ENCODE measurements around the gene U2AF1L4.

Gene U2AF1L4

DNA sequence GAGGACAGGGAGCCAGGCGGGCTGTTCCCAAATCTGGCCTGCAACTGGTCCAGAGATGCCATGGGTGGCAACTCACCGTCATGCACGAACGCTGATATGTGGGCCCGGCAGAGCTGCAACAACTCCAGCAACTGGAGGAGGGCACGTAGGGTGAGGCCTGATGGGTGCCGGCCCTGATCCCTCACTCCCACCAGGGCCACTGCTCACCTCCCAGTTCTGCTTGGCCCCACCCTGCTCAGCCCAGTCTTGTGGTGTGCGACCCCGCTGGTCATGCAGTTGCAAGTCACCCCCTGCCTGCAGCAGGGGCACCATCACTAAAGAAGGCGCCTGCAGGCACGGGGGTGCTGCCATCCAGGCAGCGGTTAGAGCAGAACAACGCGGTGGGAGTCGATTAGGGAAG is 47.1 kb upstream of the U2AF1L4 start:
- Histone ChIP-seq H3K36me3 (ENCODE audit: insufficient read depth, low read length) (no peaks in the 10 kb centered on the region), H3K27me3 (ENCODE audit: insufficient read depth, low read length, poor library complexity, severe bottlenecking) (no peaks in the 10 kb centered on the region), H3K4me2 (ENCODE audit: low read depth, low read length, poor library complexity, severe bottlenecking) (no peak overlapping the region), H3K4me3 (ENCODE audit: low read length, poor library complexity, severe bottlenecking) (no peak overlapping the region), H4K20me1 (ENCODE audit: insufficient read depth, low read length, poor library complexity, severe bottlenecking) (peaks cover 3% of the 10 kb centered on the region), H3K9me2 (replicated peaks; ENCODE audit: low read depth, low read length) (no peaks in the 10 kb centered on the region), H3F3A (ENCODE audit: low read depth) (no peaks in the 10 kb centered on the region), H3K9ac (ENCODE audit: low read depth, low read length, poor library complexity, severe bottlenecking) (no peak overlapping the region), H2AFZ (ENCODE audit: low read length) (no peak overlapping the region), H3K4me1 (ENCODE audit: insufficient read depth, low read length, poor library complexity, severe bottlenecking) (no peaks in the 10 kb centered on the region), H3K9me3 (ENCODE audit: insufficient read depth, low read depth, low read length) (no peaks in the 10 kb centered on the region), H3K79me2 (ENCODE audit: insufficient read depth, low read length) (no peaks in the 10 kb centered on the region)
- TF ChIP-seq EZH2phosphoT487 (IDR thresholded peaks at IDR 0.05; ENCODE audit: borderline replicate concordance) = no peak
- TF ChIP-seq, protein P1, sequence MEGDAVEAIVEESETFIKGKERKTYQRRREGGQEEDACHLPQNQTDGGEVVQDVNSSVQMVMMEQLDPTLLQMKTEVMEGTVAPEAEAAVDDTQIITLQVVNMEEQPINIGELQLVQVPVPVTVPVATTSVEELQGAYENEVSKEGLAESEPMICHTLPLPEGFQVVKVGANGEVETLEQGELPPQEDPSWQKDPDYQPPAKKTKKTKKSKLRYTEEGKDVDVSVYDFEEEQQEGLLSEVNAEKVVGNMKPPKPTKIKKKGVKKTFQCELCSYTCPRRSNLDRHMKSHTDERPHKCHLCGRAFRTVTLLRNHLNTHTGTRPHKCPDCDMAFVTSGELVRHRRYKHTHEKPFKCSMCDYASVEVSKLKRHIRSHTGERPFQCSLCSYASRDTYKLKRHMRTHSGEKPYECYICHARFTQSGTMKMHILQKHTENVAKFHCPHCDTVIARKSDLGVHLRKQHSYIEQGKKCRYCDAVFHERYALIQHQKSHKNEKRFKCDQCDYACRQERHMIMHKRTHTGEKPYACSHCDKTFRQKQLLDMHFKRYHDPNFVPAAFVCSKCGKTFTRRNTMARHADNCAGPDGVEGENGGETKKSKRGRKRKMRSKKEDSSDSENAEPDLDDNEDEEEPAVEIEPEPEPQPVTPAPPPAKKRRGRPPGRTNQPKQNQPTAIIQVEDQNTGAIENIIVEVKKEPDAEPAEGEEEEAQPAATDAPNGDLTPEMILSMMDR (conservative IDR thresholded peaks at IDR 0.05; ENCODE audit: low read length) = no peak

DNA sequence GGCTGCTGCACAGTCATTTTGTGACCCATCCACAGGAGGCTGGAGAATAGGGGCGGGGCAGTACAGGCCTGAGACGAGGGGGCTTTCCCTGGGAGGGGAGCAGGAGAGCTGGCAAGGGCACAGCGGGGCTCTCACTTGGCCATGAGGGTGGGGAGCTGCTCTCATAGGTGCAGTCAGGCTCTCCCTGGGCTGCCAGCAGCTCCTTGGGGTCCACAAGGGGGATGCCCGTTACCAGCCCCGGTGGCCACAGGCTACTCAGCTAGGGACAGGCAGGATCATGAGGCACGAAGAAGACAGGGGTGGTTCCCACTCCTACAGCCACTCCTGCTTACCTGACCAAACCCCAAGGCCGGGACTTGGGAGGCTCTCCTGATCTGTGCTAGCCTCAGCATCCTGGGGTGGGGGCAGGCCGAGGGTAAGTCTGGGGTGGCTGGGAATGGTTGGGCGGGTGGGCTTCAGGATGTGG is 46.6 kb upstream of the U2AF1L4 start:
- H3K4me2 ChIP-seq (ENCODE audit: low read depth, low read length, poor library complexity, severe bottlenecking) = no peak overlapping the region
- H3K36me3 ChIP-seq (ENCODE audit: insufficient read depth, low read length) = no peaks in the 10 kb centered on the region
- no peaks in the 10 kb centered on the region for H3K9me3 ChIP-seq (ENCODE audit: insufficient read depth, low read depth, low read length)
- H3K4me3 ChIP-seq (ENCODE audit: low read length, poor library complexity, severe bottlenecking) = no peak overlapping the region
- no peaks in the 10 kb centered on the region for H3K27me3 ChIP-seq (ENCODE audit: insufficient read depth, low read length, poor library complexity, severe bottlenecking)
- no peaks in the 10 kb centered on the region for H3K9me2 ChIP-seq (replicated peaks; ENCODE audit: low read depth, low read length)
- H2AFZ ChIP-seq (ENCODE audit: low read length) = no peak overlapping the region
- H3K4me1 ChIP-seq (ENCODE audit: insufficient read depth, low read length, poor library complexity, severe bottlenecking) = no peaks in the 10 kb centered on the region
- H4K20me1 ChIP-seq (ENCODE audit: insufficient read depth, low read length, poor library complexity, severe bottlenecking) = peaks cover 3% of the 10 kb centered on the region
- TF ChIP-seq EZH2phosphoT487 (IDR thresholded peaks at IDR 0.05; ENCODE audit: borderline replicate concordance) = no peak
- TF ChIP-seq, protein P1 (conservative IDR thresholded peaks at IDR 0.05; ENCODE audit: low read length) = no peak
- no peaks in the 10 kb centered on the region for H3K79me2 ChIP-seq (ENCODE audit: insufficient read depth, low read length)
- H3K9ac ChIP-seq (ENCODE audit: low read depth, low read length, poor library complexity, severe bottlenecking) = no peak overlapping the region
- no peaks in the 10 kb centered on the region for H3F3A ChIP-seq (ENCODE audit: low read depth)

DNA sequence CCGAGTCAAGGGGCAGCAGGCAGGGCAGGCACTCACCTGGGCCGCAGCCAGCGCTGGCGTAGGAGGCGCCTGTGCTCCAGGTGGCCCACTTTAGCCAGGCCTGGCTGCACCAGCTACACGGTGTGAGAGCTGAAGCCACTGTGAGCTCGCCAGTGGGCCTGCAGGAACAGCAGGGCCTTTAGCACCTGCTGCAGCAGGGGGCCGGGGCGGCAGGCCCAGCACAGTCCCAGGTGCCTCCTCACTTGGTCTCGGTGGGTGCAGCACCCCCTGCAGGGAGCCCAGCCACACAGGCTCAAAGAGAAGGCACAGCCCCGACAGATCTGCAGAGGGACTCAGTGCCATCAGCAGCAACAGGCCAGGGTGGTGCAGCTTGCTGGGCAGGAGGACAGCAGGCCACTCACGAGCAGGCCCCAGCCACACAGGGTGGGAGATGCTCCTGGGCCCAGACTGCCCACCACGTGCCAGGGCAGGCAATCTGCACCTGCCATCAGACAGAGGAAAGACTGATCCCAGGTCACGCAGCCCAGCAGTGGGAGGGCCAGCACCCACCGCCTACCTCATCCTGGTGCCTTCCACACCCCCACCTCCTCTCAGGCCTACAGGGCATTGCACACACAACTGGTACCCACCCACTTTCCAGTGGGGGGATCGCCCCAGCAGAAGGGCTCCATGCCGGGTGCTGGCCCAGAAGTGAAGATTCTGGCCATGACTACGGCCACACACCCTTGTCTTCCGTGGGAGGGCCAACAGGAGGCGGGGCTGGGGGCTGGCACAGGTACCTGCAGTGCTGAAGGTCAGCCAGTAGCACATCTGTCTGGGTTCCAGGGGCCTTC is 46.0 kb upstream of the U2AF1L4 start:
- Histone ChIP-seq H3K9me3 (ENCODE audit: insufficient read depth, low read depth, low read length) (no peaks in the 10 kb centered on the region), H4K20me1 (ENCODE audit: insufficient read depth, low read length, poor library complexity, severe bottlenecking) (peaks cover 3% of the 10 kb centered on the region), H3K4me1 (ENCODE audit: insufficient read depth, low read length, poor library complexity, severe bottlenecking) (no peaks in the 10 kb centered on the region), H3F3A (ENCODE audit: low read depth) (no peaks in the 10 kb centered on the region), H3K9me2 (replicated peaks; ENCODE audit: low read depth, low read length) (no peaks in the 10 kb centered on the region), H3K4me3 (ENCODE audit: low read length, poor library complexity, severe bottlenecking) (no peak overlapping the region), H2AFZ (ENCODE audit: low read length) (no peak overlapping the region), H3K79me2 (ENCODE audit: insufficient read depth, low read length) (no peaks in the 10 kb centered on the region), H3K36me3 (ENCODE audit: insufficient read depth, low read length) (no peaks in the 10 kb centered on the region), H3K9ac (ENCODE audit: low read depth, low read length, poor library complexity, severe bottlenecking) (no peak overlapping the region), H3K4me2 (ENCODE audit: low read depth, low read length, poor library complexity, severe bottlenecking) (no peak overlapping the region), H3K27me3 (ENCODE audit: insufficient read depth, low read length, poor library complexity, severe bottlenecking) (no peaks in the 10 kb centered on the region)
- TF ChIP-seq EZH2phosphoT487 (IDR thresholded peaks at IDR 0.05; ENCODE audit: borderline replicate concordance) = no peak
- TF ChIP-seq, protein P1 (conservative IDR thresholded peaks at IDR 0.05; ENCODE audit: low read length) = peak; percentile 49

Measured in Loucy (cell line).